HepG2 (cell line): ENCODE results near the gene EPS8. TPM values are rescaled to one million over a fixed set of nuclear protein-coding genes. Genes with fewer than 3 reads are reported as not detected.
A peak's percentile ranks its signal among the peaks of the same experiment; 100 is the strongest.

Source experiments
- ATAC-seq: fragments of 200-7000 bp; cut with Tn5 transposase; 3 replicates; pipeline ENCODE4 v1.9.1; 2020; ENCODE audit warnings: mild to moderate bottlenecking, moderate library complexity
- BruUV-seq: library from RNA; stranded (reverse); fragments of 400-500 nt; replicated peaks from 2 replicates; lab custom pipeline; 2021; lab: Mats Ljungman, UMichigan
- CTCF ChIA-PET: fragments of 300-600 bp; formaldehyde crosslinking; extraction: SDS; loops from one replicate; lab custom pipeline; 2021; ENCODE audit warnings: low total read pairs, inconsistent platforms, low intra/inter-chr PET ratio; lab: Yijun Ruan, JAX
- POLR2A ChIA-PET: fragments of 350-600 bp; sonication (Branson Sonifier 250); formaldehyde crosslinking; loops from one replicate; lab custom pipeline; 2020; ENCODE audit warnings: antibody characterized with exemption, inconsistent platforms; lab: Yijun Ruan, JAX
- DNase-seq: peaks from one replicate; pipeline ENCODE4 v3.0.0-alpha.2; 2015; ENCODE audit warnings: low spot score
- FAIRE-seq: peaks from 3 replicates; lab custom pipeline; 2011; peaks lifted over from hg19 to GRCh38; lab: Jason Lieb, UNC
- H2AFZ ChIP-seq: one replicate; pipeline ENCODE4 v1.6.1; 2011; ENCODE audit warnings: low read length, inconsistent platforms
- H3K27ac ChIP-seq: fragments of 300-600 bp; 3 replicates; pipeline ENCODE4 v1.8.0; 2011; ENCODE audit warnings: mixed run types, mild to moderate bottlenecking, mixed read lengths, low read length, inconsistent platforms; ENCODE audit not compliant: insufficient read depth; ENCODE audit errors: extremely low read length
- H3K27me3 ChIP-seq, 2 experiments: fragments of 200-600 bp in 1 of 2; 2 replicates in 1 of 2; 3 replicates in 1 of 2; pipeline versions ENCODE4 v1.6.0 to v1.8.0; 2011; ENCODE audit warnings: low read length in 2 of 2, mild to moderate bottlenecking in 2 of 2, moderate library complexity in 2 of 2, inconsistent platforms in 1 of 2; ENCODE audit not compliant: insufficient read depth in 2 of 2, control insufficient read depth in 1 of 2
- H3K36me3 ChIP-seq, 2 experiments: fragments of 200-600 bp in 1 of 2; replicated peaks in 1 of 2; 2 replicates in 1 of 2; 3 replicates in 1 of 2; pipeline versions ENCODE4 v1.5.1 to v1.8.0; 2011; ENCODE audit warnings: low read length in 2 of 2, inconsistent platforms in 1 of 2; ENCODE audit not compliant: insufficient read depth in 2 of 2, control insufficient read depth in 1 of 2
- H3K4me1 ChIP-seq: 2 replicates; pipeline ENCODE4 v1.5.1; 2012; ENCODE audit warnings: low read length, inconsistent platforms; ENCODE audit not compliant: insufficient read depth
- H3K4me2 ChIP-seq: 2 replicates; pipeline ENCODE4 v1.6.0; 2011; ENCODE audit warnings: low read depth, low read length, inconsistent platforms
- H3K4me3 ChIP-seq, 3 experiments: fragments of 200-600 bp in 1 of 3; sonication (generic), shearing (Covaris generic) in 1 of 3; replicated peaks in 1 of 3; 2 replicates each; pipeline ENCODE4 v1.5.1; 2011 to 2016; ENCODE audit warnings: low read length in 3 of 3, inconsistent platforms in 2 of 3, low read depth in 2 of 3, mild to moderate bottlenecking in 2 of 3, control low read depth in 1 of 3, mixed read lengths in 1 of 3; ENCODE audit not compliant: insufficient read depth in 1 of 3
- H3K79me2 ChIP-seq: one replicate; pipeline ENCODE4 v1.6.1; 2011; ENCODE audit warnings: low read length, inconsistent platforms; ENCODE audit not compliant: insufficient read depth
- H3K9ac ChIP-seq: 2 replicates; pipeline ENCODE4 v1.6.0; 2011; ENCODE audit warnings: mild to moderate bottlenecking, low read depth, low read length, inconsistent platforms; ENCODE audit not compliant: insufficient read depth
- H3K9me3 ChIP-seq: 2 replicates; pipeline ENCODE4 v1.5.1; 2012; ENCODE audit warnings: mild to moderate bottlenecking, low read length
- H4K20me1 ChIP-seq: 2 replicates; pipeline ENCODE4 v1.6.0; 2011; ENCODE audit warnings: inconsistent platforms, mild to moderate bottlenecking, low read length, moderate library complexity; ENCODE audit not compliant: insufficient read depth
- HNF1A ChIP-seq, 2 experiments: sonication (generic) in 1 of 2; formaldehyde crosslinking in 1 of 2; IDR thresholded peaks; 2 replicates each; pipeline versions ENCODE4 v1.4.0 to v1.6.1; 2016 to 2020; ENCODE audit warnings: borderline replicate concordance in 1 of 2, low read depth in 1 of 2, mild to moderate bottlenecking in 1 of 2, missing genetic modification reagents in 1 of 2
- IKZF4 ChIP-seq: sonication (generic); formaldehyde crosslinking; IDR thresholded peaks from 2 replicates; pipeline ENCODE4 v1.5.1; 2020; ENCODE audit warnings: borderline replicate concordance, mild to moderate bottlenecking, low read depth, missing genetic modification reagents; ENCODE audit errors: not compliant biosample characterization
- SAP130 ChIP-seq: IDR thresholded peaks from 2 replicates; pipeline ENCODE4 v1.6.1; 2016; ENCODE audit warnings: low read depth
- WGBS: methylation state at CpG from one replicate; pipeline ENCODE4 v1.1.6; 2017; ENCODE audit warnings: low lambda C conversion rate; 5-methylcytosine and 5-hydroxymethylcytosine counted together
- in situ Hi-C: cut with HindIII; loops from 2 replicates; pipeline ENCODE4 v1.10.0; 2017; ENCODE audit warnings: low pct_unique_long_range_greater_than_20kb; ENCODE audit not compliant: extremely low pct_ligation_motif_present
- intact Hi-C: fragments of 100-400 bp; cut with micrococcal nuclease; formaldehyde crosslinking; loops from one replicate; pipeline ENCODE4 v1.10.0; 2022; ENCODE audit not compliant: unreplicated experiment
- polyA plus RNA-seq, 8 experiments: library from polyadenylated mRNA; depleted of rRNA in 3 of 8; stranded (reverse) in 7 of 8; unstranded in 1 of 8; fragments of >200 nt; fragmentation: Illumina TruSeq in 4 of 8; extraction: Trizol in 4 of 8; gene quantifications; 2 replicates each; pipeline versions ENCODE4 v1.2.1 to v1.2.3, GENCODE V29; 2011 to 2016; ENCODE audit warnings: low read depth in 4 of 8, missing spikeins in 1 of 8, mixed read lengths in 1 of 8; ENCODE audit not compliant: insufficient read depth in 1 of 8
- total RNA-seq, 5 experiments: library from RNA; depleted of rRNA; stranded (reverse); fragments of >200 nt; fragmentation: Illumina TruSeq; extraction: Trizol; gene quantifications; 2 replicates each; pipeline ENCODE4 v1.2.3, GENCODE V29; 2016; ENCODE audit warnings: low read depth in 1 of 5

EPS8 gene
- total and polyA plus RNA-seq, 2 of the 13 experiments (the other 11 are each of a cell fraction or from before 2014, with no cell fraction given) = 37.1 to 43.4 TPM

GRCh38 chr12:15779925-15780324, 9.3 kb downstream of the EPS8 start:
- no peak for DNase-seq
- in situ Hi-C loops = no loop called here
- ChIA-PET CTCF (no interaction called here), POLR2A (interaction anchor here (0.6 to 2.3 kb wide), 4 partner anchors 10 to 150 kb away, joined by 3 to 31 read pairs (median 4); partner anchors contain the start of gene EPS8)
- Histone ChIP-seq H3K36me3 (0 out of 5 replicates have a peak, but pooled peaks cover 0 to 1% of the 10 kb centered on the region in 2 experiments), H3K4me1 (peaks cover 76% of the 10 kb centered on the region), H3K27me3 (no peaks in the 10 kb centered on the region), H3K9ac (no peak overlapping the region), H3K27ac (peak overlapping the region; percentile 56), H3K79me2 (peaks cover 90% of the 10 kb centered on the region), H3K4me2 (peak overlapping the region; percentile 56), H4K20me1 (no peaks in the 10 kb centered on the region; the same call in 1 of the 2 replicates), H3K9me3 (no peaks in the 10 kb centered on the region), H2AFZ (no peak overlapping the region), H3K4me3 (no peak overlapping the region)
- no peak for FAIRE-seq
- 0 out of 2 replicates have a peak, but pooled peaks have one; percentile 5 for TF ChIP-seq HNF1A (IDR thresholded peaks at IDR 0.05; ENCODE audit: low read depth)
- TF ChIP-seq HNF1A (CRISPR knock-in tag; IDR thresholded peaks at IDR 0.05; ENCODE audit: borderline replicate concordance) = no peak
- peak; percentile 3; the same call in 1 of the 2 replicates for TF ChIP-seq SAP130 (CRISPR knock-in tag)
- no peak for TF ChIP-seq IKZF4 (CRISPR knock-in tag)
- WGBS = 38% methylated on average over 2 of the region's 2 CpGs
- BruUV-seq = no TSS peak
- intact Hi-C loops = loop anchor here (2.0 kb wide), 1 partner anchor 189 kb away; no protein-coding TSS in a partner anchor
- no peak for ATAC-seq
